Measurements from ENCODE around the gene GOLGA5.

DNA sequence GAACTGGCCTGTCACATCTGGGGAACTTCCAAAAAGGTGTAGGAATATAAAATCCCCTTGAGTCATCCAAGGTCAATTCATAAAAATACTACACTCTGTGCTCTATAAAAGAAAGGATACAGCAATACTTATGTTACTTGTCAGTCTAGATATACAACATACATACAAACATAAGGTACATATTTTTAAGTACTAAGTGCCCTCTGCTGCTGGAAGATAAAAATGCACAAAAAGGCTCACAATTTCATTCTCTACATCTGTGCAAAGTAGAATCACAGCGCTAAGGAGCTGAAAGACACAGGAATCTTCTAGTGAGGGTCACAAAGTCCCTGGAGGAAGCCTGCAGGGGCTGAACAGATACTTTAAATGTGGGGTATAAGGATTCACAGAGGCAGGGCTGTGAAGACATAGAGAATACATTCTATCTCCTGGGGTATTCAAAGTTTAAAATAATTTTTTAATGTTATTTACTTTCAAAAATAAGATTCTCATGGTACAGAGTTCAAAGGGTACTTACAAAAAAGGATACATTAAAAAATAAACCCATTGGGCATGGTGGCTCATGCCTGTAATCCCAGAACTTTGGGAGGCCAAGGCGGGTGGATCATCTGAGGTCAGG is 10.2 kb upstream of the GOLGA5 start:
- no peak for TF ChIP-seq EP300 (IDR thresholded peaks at IDR 0.05)
- TF ChIP-seq POLR2A (IDR thresholded peaks at IDR 0.05): no peak

All from tibial nerve (tissue), 3 donors.